Neuronal stem cell (in vitro differentiated cells): ENCODE measurements around the gene FLT1.

Experiments used
- DNase-seq: peaks from one replicate; pipeline ENCODE4 v3.0.0-alpha.2; 2013; ENCODE audit warnings: low spot score
- H2AFZ ChIP-seq: one replicate; pipeline ENCODE4 v1.6.1; 2013; ENCODE audit warnings: mild to moderate bottlenecking, low read length, inconsistent platforms
- H2AK5ac ChIP-seq: 2 replicates; pipeline ENCODE4 v1.6.1; 2013; ENCODE audit warnings: low read depth, mild to moderate bottlenecking, inconsistent platforms, low read length, moderate library complexity, mixed read lengths
- H2BK120ac ChIP-seq: 2 replicates; pipeline ENCODE4 v1.6.1; 2013; ENCODE audit warnings: low read depth, mild to moderate bottlenecking, inconsistent platforms, low read length, moderate library complexity, mixed read lengths
- H2BK12ac ChIP-seq: one replicate; pipeline ENCODE4 v1.6.1; 2013; ENCODE audit warnings: low read length, inconsistent platforms
- H2BK15ac ChIP-seq: 2 replicates; pipeline ENCODE4 v1.6.1; 2013; ENCODE audit warnings: mild to moderate bottlenecking, low read length, inconsistent platforms, mixed read lengths
- H2BK5ac ChIP-seq: one replicate; pipeline ENCODE4 v1.6.1; 2013; ENCODE audit warnings: inconsistent platforms, mild to moderate bottlenecking, low read length, moderate library complexity
- H3K14ac ChIP-seq: one replicate; pipeline ENCODE4 v1.6.1; 2013; ENCODE audit warnings: low read length, inconsistent platforms
- H3K18ac ChIP-seq: 2 replicates; pipeline ENCODE4 v1.6.1; 2013; ENCODE audit warnings: low read length, inconsistent platforms
- H3K23ac ChIP-seq: 2 replicates; pipeline ENCODE4 v1.6.1; 2013; ENCODE audit warnings: low read depth, mild to moderate bottlenecking, mixed read lengths, low read length, inconsistent platforms; ENCODE audit not compliant: poor library complexity
- H3K27ac ChIP-seq: replicated peaks from 3 replicates; pipeline ENCODE4 v1.5.1; 2013; ENCODE audit warnings: low read length, inconsistent platforms
- H3K27me3 ChIP-seq, 3 experiments: 2 replicates each; pipeline ENCODE4 v1.6.1; 2013; ENCODE audit warnings: low read length in 3 of 3, mild to moderate bottlenecking in 2 of 3, inconsistent platforms in 1 of 3, low read depth in 1 of 3, mixed read lengths in 1 of 3, moderate library complexity in 1 of 3; ENCODE audit not compliant: control insufficient read depth in 3 of 3, insufficient read depth in 3 of 3
- H3K36me3 ChIP-seq, 2 donors: replicated peaks in 1 of 2; 2 replicates each; pipeline ENCODE4 v1.6.1; 2013; ENCODE audit warnings: low read length in 2 of 2; ENCODE audit not compliant: control insufficient read depth in 2 of 2, insufficient read depth in 2 of 2
- H3K4ac ChIP-seq: 2 replicates; pipeline ENCODE4 v1.6.1; 2013; ENCODE audit warnings: inconsistent platforms, mild to moderate bottlenecking, low read length, moderate library complexity
- H3K4me1 ChIP-seq, 2 donors: 1 replicate in 1 of 2; 2 replicates in 1 of 2; pipeline ENCODE4 v1.6.1; 2013; ENCODE audit warnings: low read length in 2 of 2, low read depth in 1 of 2; ENCODE audit not compliant: control insufficient read depth in 2 of 2, insufficient read depth in 1 of 2
- H3K4me2 ChIP-seq: one replicate; pipeline ENCODE4 v1.6.1; 2013; ENCODE audit warnings: mild to moderate bottlenecking, low read length, inconsistent platforms; ENCODE audit not compliant: insufficient read depth, poor library complexity, severe bottlenecking
- H3K4me3 ChIP-seq, 2 donors: 2 replicates each; pipeline ENCODE4 v1.5.1; 2013; ENCODE audit warnings: low read length in 2 of 2, mild to moderate bottlenecking in 2 of 2, inconsistent platforms in 1 of 2, moderate library complexity in 1 of 2
- H3K79me1 ChIP-seq: one replicate; pipeline ENCODE4 v1.6.1; 2013; ENCODE audit warnings: low read depth, mild to moderate bottlenecking, inconsistent platforms, low read length, moderate library complexity
- H3K9ac ChIP-seq: one replicate; pipeline ENCODE4 v1.6.1; 2013; ENCODE audit warnings: mild to moderate bottlenecking, low read depth, low read length, inconsistent platforms; ENCODE audit not compliant: poor library complexity
- H3K9me3 ChIP-seq, 2 donors: replicated peaks in 1 of 2; 2 replicates each; pipeline versions ENCODE3 to v1.6.1; 2013; ENCODE audit warnings: low read length in 2 of 2, mild to moderate bottlenecking in 2 of 2, inconsistent platforms in 1 of 2, low read depth in 1 of 2, mixed read lengths in 1 of 2, moderate library complexity in 1 of 2; ENCODE audit not compliant: control insufficient read depth in 2 of 2, insufficient read depth in 1 of 2
- H4K8ac ChIP-seq: one replicate; pipeline ENCODE4 v1.6.1; 2013; ENCODE audit warnings: low read depth, mild to moderate bottlenecking, inconsistent platforms, low read length, moderate library complexity
- H4K91ac ChIP-seq: one replicate; pipeline ENCODE4 v1.6.1; 2013; ENCODE audit warnings: low read length, low read depth, mild to moderate bottlenecking, inconsistent platforms; ENCODE audit not compliant: poor library complexity
- WGBS, 2 donors: extraction: QIAGEN DNeasy Blood & Tissue Kit; methylation state at CpG; one replicate each; pipeline ENCODE4 v1.1.7; 2013; ENCODE audit warnings: missing lambda C conversion rate in 2 of 2, mixed read lengths in 1 of 2; ENCODE audit not compliant: insufficient read length in 2 of 2, insufficient replicate concordance in 1 of 2; ENCODE audit errors: extremely low coverage in 2 of 2; 5-methylcytosine and 5-hydroxymethylcytosine counted together

Gene FLT1

GRCh38 chr13:28286263-28286662, 208.7 kb downstream of the FLT1 start:
- WGBS, 2 donors: no CpG with 5 or more reads among the region's 1 CpG
- Histone ChIP-seq H3K27me3 (no peaks in the 10 kb centered on the region), H2BK15ac (no peak overlapping the region), H3K4me2 (no peak overlapping the region), H3K36me3 (peaks cover 6 to 78% of the 10 kb centered on the region in 2 donors), H3K4ac (no peak overlapping the region), H3K14ac (no peak overlapping the region), H3K9ac (no peak overlapping the region), H2AK5ac (no peak overlapping the region), H3K23ac (no peak overlapping the region), H2BK120ac (no peak overlapping the region), H2BK5ac (no peak overlapping the region), H3K27ac (no peak overlapping the region), H4K8ac (no peak overlapping the region), H3K4me3 (no peak overlapping the region), H2AFZ (no peak overlapping the region), H3K18ac (no peak overlapping the region), H3K9me3 (peaks cover 0 to 5% of the 10 kb centered on the region in 2 donors), H3K79me1 (no peaks in the 10 kb centered on the region), H2BK12ac (no peak overlapping the region), H4K91ac (no peak overlapping the region), H3K4me1 (peaks cover 0 to 3% of the 10 kb centered on the region in 2 donors)
- no peak for DNase-seq

- Histone ChIP-seq H3K36me3 (peaks cover 6 to 81% of the 10 kb centered on the region in 2 donors), H2BK5ac (no peak overlapping the region), H2BK120ac (no peak overlapping the region), H2AFZ (no peak overlapping the region), H4K8ac (no peak overlapping the region), H3K27me3 (no peaks in the 10 kb centered on the region), H3K4ac (no peak overlapping the region), H3K4me1 (peaks cover 0 to 3% of the 10 kb centered on the region in 2 donors), H3K4me2 (no peak overlapping the region), H3K18ac (no peak overlapping the region), H3K9me3 (peaks cover 0 to 5% of the 10 kb centered on the region in 2 donors), H3K27ac (no peak overlapping the region), H3K4me3 (no peak overlapping the region), H3K14ac (no peak overlapping the region), H2AK5ac (no peak overlapping the region), H4K91ac (no peak overlapping the region), H3K23ac (no peak overlapping the region), H3K79me1 (no peaks in the 10 kb centered on the region), H3K9ac (no peak overlapping the region), H2BK15ac (no peak overlapping the region), H2BK12ac (no peak overlapping the region)
- 100% methylated on average over 1 of the region's 3 CpGs for WGBS, 2 donors
- DNase-seq: no peak
Observed at GRCh38 chr13:28283600-28283999, 211.3 kb downstream of the FLT1 start.

GRCh38 chr13:28282451-28282850, 212.5 kb downstream of the FLT1 start:
- Histone ChIP-seq H3K9me3 (no peaks in the 10 kb centered on the region), H3K14ac (no peak overlapping the region), H3K4ac (no peak overlapping the region), H3K36me3 (peaks cover 8 to 81% of the 10 kb centered on the region in 2 donors), H3K23ac (no peak overlapping the region), H2AK5ac (no peak overlapping the region), H2BK15ac (no peak overlapping the region), H3K27me3 (no peaks in the 10 kb centered on the region), H2BK12ac (no peak overlapping the region), H2BK120ac (no peak overlapping the region), H3K9ac (no peak overlapping the region), H3K18ac (no peak overlapping the region), H4K8ac (no peak overlapping the region), H4K91ac (no peak overlapping the region), H2BK5ac (no peak overlapping the region), H3K79me1 (no peaks in the 10 kb centered on the region), H3K4me2 (no peak overlapping the region), H3K4me3 (no peak overlapping the region), H3K4me1 (peaks cover 0 to 3% of the 10 kb centered on the region in 2 donors), H3K27ac (no peak overlapping the region), H2AFZ (no peak overlapping the region)
- DNase-seq: no peak
- WGBS, 2 donors: no CpG with 5 or more reads among the region's 5 CpGs

- Histone ChIP-seq H2BK120ac (no peak overlapping the region), H4K8ac (no peak overlapping the region), H2AK5ac (no peak overlapping the region), H3K79me1 (no peaks in the 10 kb centered on the region), H3K9me3 (no peaks in the 10 kb centered on the region), H2BK5ac (no peak overlapping the region), H2BK15ac (no peak overlapping the region), H3K23ac (no peak overlapping the region), H2AFZ (no peak overlapping the region), H3K36me3 (peaks cover 3 to 75% of the 10 kb centered on the region in 2 donors), H3K9ac (no peak overlapping the region), H3K4me1 (no peaks in the 10 kb centered on the region), H4K91ac (no peak overlapping the region), H3K4ac (no peak overlapping the region), H3K27ac (no peak overlapping the region), H3K14ac (no peak overlapping the region), H3K4me3 (no peak overlapping the region), H3K18ac (no peak overlapping the region), H2BK12ac (no peak overlapping the region), H3K27me3 (no peaks in the 10 kb centered on the region), H3K4me2 (no peak overlapping the region)
- no CpG with 5 or more reads among the region's 3 CpGs for WGBS, 2 donors
- DNase-seq: no peak
Observed at GRCh38 chr13:28273919-28274318, 221.0 kb downstream of the FLT1 start.
